GM21825 (cell line): ENCODE results near the gene TTC13.
A peak's percentile ranks its signal among the peaks of the same experiment; 100 is the strongest.

Source experiments
- ATAC-seq: cut with Tn5 transposase; IDR thresholded peaks from one replicate; pipeline ENCODE4 v1.9.1; 2021; ENCODE audit warnings: mild to moderate bottlenecking, moderate library complexity; ENCODE audit not compliant: unreplicated experiment

TTC13 gene

DNA sequence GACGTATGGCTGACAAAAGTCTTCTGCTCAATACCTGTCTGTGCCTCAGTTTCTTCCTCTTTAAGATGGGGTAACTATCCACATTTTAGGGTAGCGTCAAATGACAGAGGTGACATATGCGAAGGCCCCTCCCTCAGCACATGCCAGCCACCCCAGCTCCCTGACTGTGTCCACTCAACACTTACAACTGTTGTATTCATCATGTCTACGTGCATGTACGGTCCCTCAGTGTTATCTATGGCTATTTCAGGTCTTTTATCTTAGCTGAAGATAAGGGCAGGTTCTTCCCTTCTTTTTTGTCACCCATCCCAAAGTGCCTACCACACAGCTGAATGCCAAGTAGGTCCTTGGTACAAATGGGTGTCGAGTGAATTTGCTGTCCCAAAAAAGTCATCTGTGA lies 102.0 kb downstream of the TTC13 start:
- no peak for ATAC-seq

DNA sequence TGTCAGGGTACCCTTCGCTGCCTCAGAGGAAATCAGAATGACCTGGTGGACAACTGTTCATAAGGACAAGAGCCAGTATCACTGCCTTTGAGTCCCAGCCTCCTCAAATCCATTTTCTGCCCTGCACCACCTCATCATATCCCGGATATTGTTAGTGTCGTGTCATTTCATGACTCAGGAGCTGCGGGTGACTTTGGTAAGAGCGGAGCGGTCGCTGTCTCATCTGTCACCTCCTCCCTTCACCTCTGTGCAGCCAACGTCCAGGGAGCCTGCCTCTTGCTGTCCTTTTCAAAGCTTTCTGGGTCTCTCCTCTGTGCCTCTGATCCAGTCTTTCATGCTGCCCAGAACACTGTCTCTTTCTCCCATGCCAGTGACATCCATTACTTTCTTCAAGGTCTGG lies 103.3 kb downstream of the TTC13 start:
- no peak for ATAC-seq

- ATAC-seq, result no peak
Measured at GRCh38 chr1:230870916-230871315, 107.7 kb downstream of the TTC13 start.

GRCh38 chr1:230869500-230869899 lies 109.2 kb downstream of the TTC13 start:
- no peak for ATAC-seq

DNA sequence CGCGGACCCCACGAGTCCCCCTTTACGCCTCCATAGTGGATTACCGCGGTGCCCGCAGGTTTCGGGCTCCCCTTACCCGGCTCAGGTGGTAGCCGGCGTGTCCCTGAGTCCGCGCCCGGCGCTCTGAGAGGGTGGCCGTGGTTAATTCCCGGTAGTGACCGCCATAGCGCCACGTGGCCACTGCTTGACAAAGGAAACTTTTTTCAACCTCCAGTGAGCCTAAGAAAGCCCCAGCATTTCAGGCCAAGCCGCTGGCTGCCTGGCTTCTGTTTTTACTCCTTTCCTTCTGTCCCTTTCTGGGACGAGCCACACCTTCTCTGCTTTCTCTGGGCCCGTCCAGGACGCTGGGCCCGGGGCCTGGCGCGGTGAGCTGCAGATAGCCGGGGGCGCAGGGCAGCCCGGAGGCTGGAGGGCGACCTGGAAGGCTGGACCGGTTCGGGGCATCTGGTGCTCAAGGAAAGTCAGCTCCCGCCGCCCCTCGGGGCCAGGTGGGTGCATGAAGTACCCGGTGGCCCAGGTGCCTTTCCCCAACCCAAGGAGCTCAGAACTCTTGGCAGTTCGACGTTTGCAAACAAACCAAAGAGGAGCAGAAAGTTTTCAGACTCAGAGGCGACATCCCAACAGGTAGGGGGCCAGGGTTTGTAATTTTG lies 109.8 kb downstream of the TTC13 start:
- peak; percentile 50 for ATAC-seq

DNA sequence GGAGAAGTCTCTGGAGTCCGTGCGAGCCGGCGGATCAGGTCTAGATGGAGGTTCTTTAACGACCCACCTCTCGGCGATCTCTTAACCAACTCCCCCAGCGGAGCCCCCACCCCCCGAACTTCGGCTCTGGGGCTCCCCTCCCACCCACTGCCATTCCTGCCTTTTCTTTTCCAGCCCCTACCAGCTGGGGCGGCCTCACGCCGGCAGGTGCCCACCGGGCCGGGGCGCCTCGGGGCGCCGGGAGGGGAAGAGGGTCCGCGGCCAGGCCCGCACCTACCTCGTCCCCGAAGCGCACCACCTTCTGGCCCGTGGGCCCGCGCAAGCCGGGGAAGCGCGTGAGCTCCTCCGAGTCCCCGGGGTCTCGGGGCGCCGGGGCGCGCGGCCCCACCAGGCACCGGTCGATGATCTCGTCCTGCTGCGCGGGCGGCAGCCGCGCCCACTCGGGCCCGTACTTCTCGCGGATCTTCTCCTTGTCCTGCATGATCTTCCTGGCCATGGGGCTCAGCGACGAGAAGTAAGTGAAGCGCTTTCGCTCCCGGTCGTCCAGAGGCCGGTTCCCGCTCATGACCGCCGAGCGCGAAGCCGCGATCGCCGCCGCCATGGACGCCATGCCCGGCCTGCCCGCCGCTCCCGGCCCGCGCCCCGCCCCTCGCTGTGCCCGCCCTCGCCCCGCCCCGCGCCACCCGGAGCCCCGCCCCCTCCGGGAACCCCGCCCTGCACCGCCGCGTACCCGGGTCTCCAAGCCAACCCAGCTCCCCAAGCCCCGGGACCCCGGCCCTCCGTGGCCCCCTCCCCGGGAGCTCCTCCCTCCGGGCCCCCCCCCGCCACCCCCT lies 110.5 kb downstream of the TTC13 start, which contains the start of gene C1orf198:
C1orf198 (minus strand) TSS at position 619 of the 833 bp plus-strand sequence; CDS start at position 610, 9 bp downstream.
- ATAC-seq, result peak; percentile 88

DNA sequence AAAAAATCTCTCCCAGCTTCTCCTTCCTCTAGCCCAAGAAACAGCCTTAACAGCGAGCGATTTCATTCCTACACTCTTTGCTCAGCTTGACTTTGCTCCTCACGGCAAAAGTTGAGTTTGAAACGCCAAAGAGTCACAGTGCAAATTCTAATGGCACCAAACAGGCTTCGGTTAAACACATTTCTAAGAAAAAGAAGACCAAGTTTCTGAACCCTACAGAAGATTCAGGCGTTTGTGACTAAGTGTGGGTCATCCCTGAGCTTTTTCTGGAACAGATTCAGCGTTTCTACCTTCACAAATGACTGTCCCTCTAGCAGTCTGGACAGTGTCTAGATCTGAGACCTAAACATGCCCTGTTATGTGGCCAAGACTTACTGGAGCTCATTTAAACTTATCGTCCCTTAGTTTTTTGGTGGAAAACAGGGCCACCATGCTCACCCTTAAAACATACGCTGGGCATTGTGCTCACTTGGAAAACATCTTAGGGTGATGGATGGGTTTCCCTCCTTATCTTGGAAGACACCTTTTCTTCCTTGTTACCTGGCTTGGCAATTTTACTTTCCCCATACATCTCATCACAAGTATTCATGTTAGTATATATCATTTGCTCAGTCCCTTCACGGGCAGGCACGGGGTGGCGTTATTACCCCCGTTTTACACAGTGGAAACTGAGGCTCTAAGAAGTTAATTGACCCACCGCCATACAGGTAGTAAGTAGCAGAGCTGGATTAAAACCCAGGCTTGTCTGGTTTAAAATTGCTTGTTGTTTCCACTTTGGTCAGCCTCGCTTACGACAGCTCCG lies 111.4 kb downstream of the TTC13 start:
- ATAC-seq, result no peak

GRCh38 chr1:230866171-230867070 lies 112.2 kb downstream of the TTC13 start:
- no peak for ATAC-seq

DNA sequence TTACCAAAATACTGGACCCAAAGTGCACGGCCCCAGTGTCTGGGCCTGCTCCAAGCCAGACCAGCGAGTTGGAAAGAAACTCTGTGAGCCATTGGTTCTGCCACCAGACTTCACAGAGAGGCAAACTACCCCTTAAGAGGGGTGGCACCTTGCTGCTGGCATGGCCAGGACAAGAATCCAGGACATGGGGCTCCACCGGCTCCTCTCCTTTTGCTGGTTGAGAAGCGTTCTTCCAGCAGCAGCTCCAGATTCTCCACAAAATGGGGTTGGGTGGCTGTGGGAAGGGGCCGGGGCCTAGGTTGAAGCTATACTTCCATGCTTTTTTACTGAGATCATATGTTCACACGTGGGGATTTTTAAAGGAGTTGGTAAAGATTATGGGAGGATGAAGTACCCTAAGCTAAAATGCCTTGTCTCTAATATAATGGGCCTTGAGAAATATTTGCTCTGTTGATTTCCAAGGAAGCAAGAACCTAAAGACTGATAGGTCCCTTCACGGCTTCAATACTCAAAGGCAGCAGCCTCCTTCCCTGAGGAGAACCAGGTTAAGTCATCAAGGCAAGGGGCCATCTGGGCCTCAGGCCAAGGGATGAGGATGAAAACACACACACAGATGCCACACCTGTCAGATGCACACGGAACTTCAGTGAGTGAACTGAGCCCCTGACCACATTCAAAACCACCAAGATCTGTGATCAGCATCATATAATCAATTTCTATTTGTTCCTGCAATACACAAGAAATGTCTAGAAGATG lies 113.4 kb downstream of the TTC13 start:
- ATAC-seq, result no peak

DNA sequence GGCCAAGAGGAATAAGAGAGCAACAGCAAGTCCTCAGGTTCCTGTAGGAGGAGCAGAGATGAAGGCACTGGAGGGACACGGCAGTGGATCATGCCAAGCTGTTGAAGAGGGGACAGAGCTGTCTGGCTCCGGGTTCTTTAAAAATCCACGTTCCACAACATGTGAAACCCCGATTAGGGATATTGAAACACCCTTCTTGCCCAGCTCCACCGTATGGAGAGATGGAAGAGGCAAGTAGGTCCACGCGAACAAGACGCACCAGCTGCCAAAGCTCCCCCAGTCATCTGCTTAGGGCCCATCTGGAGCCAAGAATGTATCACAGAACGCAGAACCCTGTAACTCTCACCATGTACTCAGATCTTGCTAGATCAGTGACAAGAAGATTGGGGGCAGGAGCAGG lies 114.2 kb downstream of the TTC13 start:
- ATAC-seq, result no peak

DNA sequence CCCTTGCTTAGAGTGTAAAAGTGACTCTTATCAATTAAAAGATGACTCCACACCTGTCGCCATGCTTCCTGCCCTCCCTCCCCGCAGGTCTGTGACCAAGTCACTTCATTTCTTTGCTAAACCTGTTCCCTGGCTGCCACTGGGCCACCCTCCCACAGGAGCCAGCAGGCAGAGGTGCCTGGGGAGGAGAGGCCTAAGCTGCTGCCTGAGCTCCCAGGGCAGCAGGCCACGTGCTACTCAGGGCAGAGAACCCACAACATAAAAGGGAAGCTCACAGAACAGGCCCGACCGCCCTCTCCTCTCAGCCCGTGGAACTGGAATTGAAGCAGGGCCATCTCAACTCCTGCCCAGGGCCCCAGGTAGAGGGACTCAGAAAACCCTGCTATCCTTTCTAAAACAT lies 115.2 kb downstream of the TTC13 start:
- no peak for ATAC-seq

GRCh38 chr1:230861970-230862595 lies 116.6 kb downstream of the TTC13 start:
- no peak for ATAC-seq

- no peak for ATAC-seq
Measured at GRCh38 chr1:230861489-230861888, 117.2 kb downstream of the TTC13 start.

GRCh38 chr1:230860617-230861384 lies 117.9 kb downstream of the TTC13 start:
- ATAC-seq, result no peak

- no peak for ATAC-seq
Measured at GRCh38 chr1:230858918-230859729, 119.5 kb downstream of the TTC13 start.

GRCh38 chr1:230858236-230858820 lies 120.3 kb downstream of the TTC13 start:
- ATAC-seq, result no peak

DNA sequence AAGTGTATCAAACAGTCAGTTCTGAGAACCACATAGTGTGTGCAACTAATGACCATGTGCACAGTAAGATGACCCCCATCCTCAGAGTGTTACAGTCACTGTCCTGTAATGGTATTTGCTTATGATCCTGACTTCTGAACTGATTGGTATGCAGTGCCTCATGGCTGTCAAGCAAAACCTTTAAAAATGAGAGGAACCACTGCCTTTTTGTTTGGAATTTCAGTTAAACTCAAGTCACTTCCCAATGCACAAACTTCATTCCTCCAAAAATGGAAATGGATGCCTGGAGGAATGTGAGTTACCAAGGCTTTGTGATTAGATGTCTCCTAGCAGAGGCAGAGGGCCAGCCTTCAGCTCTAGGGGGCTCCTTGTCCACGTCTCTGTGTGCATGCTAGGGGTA lies 120.8 kb downstream of the TTC13 start:
- no peak for ATAC-seq
